ENCODE data around the gene SND1.

SND1 gene

GRCh38 chr7:128053991-128054390, 402.0 kb downstream of the SND1 start:
- DNase-seq (ENCODE audit: low read depth), result no peak
- TF ChIP-seq CTCF (conservative IDR thresholded peaks at IDR 0.05; ENCODE audit: low read length), result no peak
- H3K4me3 ChIP-seq (ENCODE audit: low read length), result no peak overlapping the region

- H3K4me3 ChIP-seq (ENCODE audit: low read length), result no peak overlapping the region
- no peak for TF ChIP-seq CTCF (conservative IDR thresholded peaks at IDR 0.05; ENCODE audit: low read length)
- no peak for DNase-seq (ENCODE audit: low read depth)
These were observed 402.5 kb downstream of the SND1 start for GRCh38 chr7:128054511-128054910.

- no peak for TF ChIP-seq CTCF (conservative IDR thresholded peaks at IDR 0.05; ENCODE audit: low read length)
- DNase-seq (ENCODE audit: low read depth), result peak; percentile 62
- H3K4me3 ChIP-seq (ENCODE audit: low read length), result no peak overlapping the region
These were observed 403.6 kb downstream of the SND1 start for GRCh38 chr7:128055637-128056036.

GRCh38 chr7:128056901-128057300, 404.9 kb downstream of the SND1 start:
- peak; percentile 85 for DNase-seq (ENCODE audit: low read depth)
- no peak overlapping the region for H3K4me3 ChIP-seq (ENCODE audit: low read length)
- TF ChIP-seq CTCF (conservative IDR thresholded peaks at IDR 0.05; ENCODE audit: low read length), result no peak

GRCh38 chr7:128057909-128058308, 405.9 kb downstream of the SND1 start:
- H3K4me3 ChIP-seq (ENCODE audit: low read length), result no peak overlapping the region
- no peak for TF ChIP-seq CTCF (conservative IDR thresholded peaks at IDR 0.05; ENCODE audit: low read length)
- DNase-seq (ENCODE audit: low read depth), result no peak

- TF ChIP-seq CTCF (conservative IDR thresholded peaks at IDR 0.05; ENCODE audit: low read length), result no peak
- DNase-seq (ENCODE audit: low read depth), result peak; percentile 43
- no peak overlapping the region for H3K4me3 ChIP-seq (ENCODE audit: low read length)
These were observed 407.4 kb downstream of the SND1 start for GRCh38 chr7:128059143-128059988.

- no peak for TF ChIP-seq CTCF (conservative IDR thresholded peaks at IDR 0.05; ENCODE audit: low read length)
- DNase-seq (ENCODE audit: low read depth), result no peak
- no peak overlapping the region for H3K4me3 ChIP-seq (ENCODE audit: low read length)
These were observed 408.0 kb downstream of the SND1 start for GRCh38 chr7:128060018-128060417.
